ENCODE data around the gene MLXIPL.

GRCh38 chr7:73569042-73569608 lies 55.2 kb downstream of the MLXIPL start:
- TF ChIP-seq CTCF (IDR thresholded peaks at IDR 0.05) (no peak), POLR2AphosphoS5 (IDR thresholded peaks at IDR 0.05; ENCODE audit: low read depth, low read length) (peak; percentile 43; the same call in 1 of the 2 replicates)

Measured in Panc1 (cell line).